Activated CD8-positive, alpha-beta T cell treated with anti-CD3 and anti-CD28 coated beads for 36 hours (primary cell): ENCODE measurements around the gene GALNT1. TPM values are rescaled to one million over a fixed set of nuclear protein-coding genes. Genes with fewer than 3 reads are reported as not detected.
A peak's percentile ranks its signal among the peaks of the same experiment; 100 is the strongest.

ENCODE experiments used
- ATAC-seq: fragments of 200-7000 bp; cut with Tn5 transposase; one replicate; pipeline ENCODE4 v1.10.0; 2021; ENCODE audit warnings: mild to moderate bottlenecking, moderate library complexity
- CTCF ChIA-PET: fragments of 350-600 bp; sonication (Branson Sonifier 250); formaldehyde crosslinking; loops from one replicate; lab custom pipeline; 2021; ENCODE audit warnings: antibody characterized with exemption; lab: Charles Lee
- POLR2A ChIA-PET: fragments of 350-600 bp; sonication (Branson Sonifier 250); formaldehyde crosslinking; loops from one replicate; lab custom pipeline; 2021; ENCODE audit warnings: antibody characterized with exemption; lab: Charles Lee
- DNase-seq: peaks from one replicate; pipeline ENCODE4 v3.0.0-alpha.2; 2020
- H3K27ac Mint-ChIP-seq: one replicate; pipeline ENCODE4 v1.8.0; 2021; ENCODE audit warnings: mild to moderate bottlenecking, mixed read lengths
- H3K27me3 Mint-ChIP-seq: one replicate; pipeline ENCODE4 v1.8.0; 2021; ENCODE audit warnings: mixed read lengths
- H3K36me3 Mint-ChIP-seq: one replicate; pipeline ENCODE4 v1.8.0; 2021; ENCODE audit warnings: low read depth, mixed read lengths
- H3K4me1 Mint-ChIP-seq: one replicate; pipeline ENCODE4 v1.8.0; 2021; ENCODE audit warnings: low read depth, mixed read lengths
- H3K4me3 Mint-ChIP-seq: one replicate; pipeline ENCODE4 v1.8.0; 2021; ENCODE audit warnings: mild to moderate bottlenecking, moderate library complexity, mixed read lengths
- H3K9me3 Mint-ChIP-seq: one replicate; pipeline ENCODE4 v1.8.0; 2021; ENCODE audit warnings: mixed read lengths
- intact Hi-C: fragments of 100-400 bp; cut with micrococcal nuclease; formaldehyde crosslinking; loops from one replicate; pipeline ENCODE4 v1.10.0; 2022
- total RNA-seq, 2 experiments: library from RNA; stranded (reverse); gene quantifications; one replicate each; pipeline ENCODE4 v1.2.3, GENCODE V29; 2021
- TF ChIP-seq, protein P1 (sequence below): fragments of 200-600 bp; IDR thresholded peaks from one replicate; pipeline ENCODE4 v1.8.0; 2022; ENCODE audit warnings: antibody characterized with exemption, mild to moderate bottlenecking

Gene GALNT1
- total RNA-seq, 2 experiments from 2014 or later = 38.2 to 38.8 TPM

- TF ChIP-seq, protein P1, sequence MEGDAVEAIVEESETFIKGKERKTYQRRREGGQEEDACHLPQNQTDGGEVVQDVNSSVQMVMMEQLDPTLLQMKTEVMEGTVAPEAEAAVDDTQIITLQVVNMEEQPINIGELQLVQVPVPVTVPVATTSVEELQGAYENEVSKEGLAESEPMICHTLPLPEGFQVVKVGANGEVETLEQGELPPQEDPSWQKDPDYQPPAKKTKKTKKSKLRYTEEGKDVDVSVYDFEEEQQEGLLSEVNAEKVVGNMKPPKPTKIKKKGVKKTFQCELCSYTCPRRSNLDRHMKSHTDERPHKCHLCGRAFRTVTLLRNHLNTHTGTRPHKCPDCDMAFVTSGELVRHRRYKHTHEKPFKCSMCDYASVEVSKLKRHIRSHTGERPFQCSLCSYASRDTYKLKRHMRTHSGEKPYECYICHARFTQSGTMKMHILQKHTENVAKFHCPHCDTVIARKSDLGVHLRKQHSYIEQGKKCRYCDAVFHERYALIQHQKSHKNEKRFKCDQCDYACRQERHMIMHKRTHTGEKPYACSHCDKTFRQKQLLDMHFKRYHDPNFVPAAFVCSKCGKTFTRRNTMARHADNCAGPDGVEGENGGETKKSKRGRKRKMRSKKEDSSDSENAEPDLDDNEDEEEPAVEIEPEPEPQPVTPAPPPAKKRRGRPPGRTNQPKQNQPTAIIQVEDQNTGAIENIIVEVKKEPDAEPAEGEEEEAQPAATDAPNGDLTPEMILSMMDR = no peak
- Mint-ChIP-seq H3K4me1 (peaks cover 33% of the 10 kb centered on the region), H3K27me3 (no peaks in the 10 kb centered on the region), H3K4me3 (no peak overlapping the region), H3K36me3 (no peaks in the 10 kb centered on the region), H3K27ac (no peak overlapping the region), H3K9me3 (no peaks in the 10 kb centered on the region)
- no peak for ATAC-seq
- ChIA-PET POLR2A (no interaction called here), CTCF (no interaction called here)
- intact Hi-C loops = no loop called here
- no peak for DNase-seq
Observed at GRCh38 chr18:35610724-35611123, 29.2 kb downstream of the GALNT1 start.

DNA sequence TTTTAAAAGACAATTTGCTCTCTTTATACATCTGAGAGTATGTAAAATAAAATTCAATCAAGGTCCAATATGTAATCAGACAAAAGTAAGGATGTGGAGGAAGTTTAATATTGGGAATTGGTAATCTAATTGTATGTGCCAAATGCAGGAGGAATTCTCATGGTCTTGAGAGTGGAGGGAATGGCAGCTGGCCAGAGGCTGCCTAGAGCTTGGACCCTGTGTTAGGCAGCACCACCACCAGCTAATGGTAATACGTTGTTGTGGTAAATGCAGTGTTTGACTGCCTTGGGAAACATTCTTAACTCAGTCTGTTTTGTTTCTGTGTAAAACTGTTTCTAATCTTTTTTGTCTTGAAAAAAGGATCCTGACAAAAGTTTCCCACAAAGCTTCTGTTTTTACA is 30.0 kb downstream of the GALNT1 start:
- intact Hi-C loops = no loop called here
- no peaks in the 10 kb centered on the region for H3K9me3 Mint-ChIP-seq
- H3K27me3 Mint-ChIP-seq = no peaks in the 10 kb centered on the region
- DNase-seq = no peak
- no peak overlapping the region for H3K27ac Mint-ChIP-seq
- peaks cover 27% of the 10 kb centered on the region for H3K4me1 Mint-ChIP-seq
- H3K4me3 Mint-ChIP-seq = no peak overlapping the region
- ChIA-PET CTCF (interaction anchor here (2.2 kb wide), 1 partner anchor 12 kb away, joined by 7 read pairs; no protein-coding TSS in a partner anchor), POLR2A (no interaction called here)
- TF ChIP-seq, protein P1 = no peak
- ATAC-seq = no peak
- no peaks in the 10 kb centered on the region for H3K36me3 Mint-ChIP-seq

GRCh38 chr18:35616074-35616473 is 34.5 kb downstream of the GALNT1 start:
- Mint-ChIP-seq H3K27ac (no peak overlapping the region), H3K27me3 (no peaks in the 10 kb centered on the region), H3K9me3 (no peaks in the 10 kb centered on the region), H3K36me3 (peaks cover 1% of the 10 kb centered on the region), H3K4me3 (no peak overlapping the region), H3K4me1 (peaks cover 27% of the 10 kb centered on the region)
- DNase-seq (no peak), ATAC-seq (no peak)
- ChIA-PET POLR2A (interaction anchor here (0.9 to 1.7 kb wide), 2 partner anchors 34 to 36 kb away, joined by 5 to 9 read pairs; partner anchors contain the start of gene GALNT1), CTCF (interaction anchor here (1.3 to 1.5 kb wide), 2 partner anchors 14 to 230 kb away, joined by 3 to 4 read pairs; no protein-coding TSS in a partner anchor)
- intact Hi-C loops = loop anchor here (2.0 kb wide), 1 partner anchor 39 kb away; no protein-coding TSS in a partner anchor
- TF ChIP-seq, protein P1 = no peak

DNA sequence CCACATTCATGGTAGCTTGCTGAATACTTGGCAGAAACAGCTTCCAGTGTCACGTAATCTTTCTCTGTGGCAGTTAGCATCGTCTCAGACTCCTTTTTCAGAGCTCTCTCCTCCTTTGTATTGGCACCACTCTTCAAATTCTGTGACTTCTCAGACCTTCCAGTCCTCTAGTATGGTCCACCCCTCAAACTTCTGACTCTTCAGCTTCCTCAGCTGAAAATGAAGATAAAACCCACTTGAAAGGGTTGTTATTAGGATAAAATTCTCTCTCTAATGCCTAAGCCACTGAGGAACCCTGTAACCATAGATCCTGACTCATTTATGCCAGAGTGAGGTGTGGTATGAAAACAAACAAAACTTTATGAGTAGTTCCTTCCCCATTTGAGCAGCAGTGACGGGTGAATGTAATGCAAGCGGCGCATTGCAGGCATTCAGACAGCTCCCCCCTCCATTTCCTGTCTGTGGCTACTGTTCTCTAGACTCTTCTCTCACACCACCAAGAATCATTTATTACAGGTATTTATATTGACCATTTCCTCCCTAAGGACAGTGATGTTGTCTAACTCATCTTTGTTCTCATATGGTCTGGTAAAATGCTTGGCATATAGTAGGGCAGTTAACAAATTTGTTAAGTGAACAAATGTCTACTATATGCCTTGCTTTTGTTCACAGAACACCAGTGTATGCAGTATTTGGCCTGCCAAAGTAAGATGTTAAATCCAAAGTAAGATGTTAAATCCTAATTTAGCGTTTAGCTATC is 35.3 kb downstream of the GALNT1 start:
- DNase-seq = peak; percentile 85
- H3K36me3 Mint-ChIP-seq = peaks cover 1% of the 10 kb centered on the region
- TF ChIP-seq, protein P1 = no peak
- POLR2A ChIA-PET = interaction anchor here (0.9 to 1.7 kb wide), 2 partner anchors 35 to 37 kb away, joined by 5 to 9 read pairs; partner anchors contain the start of gene GALNT1
- CTCF ChIA-PET = interaction anchor here (1.3 to 1.5 kb wide), 2 partner anchors 15 to 231 kb away, joined by 3 to 4 read pairs; no protein-coding TSS in a partner anchor
- peaks cover 27% of the 10 kb centered on the region for H3K4me1 Mint-ChIP-seq
- H3K9me3 Mint-ChIP-seq = no peaks in the 10 kb centered on the region
- H3K27me3 Mint-ChIP-seq = no peaks in the 10 kb centered on the region
- intact Hi-C loops = loop anchor here (2.0 kb wide), 1 partner anchor 40 kb away; no protein-coding TSS in a partner anchor
- H3K27ac Mint-ChIP-seq = no peak overlapping the region
- H3K4me3 Mint-ChIP-seq = no peak overlapping the region
- peak; percentile 95 for ATAC-seq

DNA sequence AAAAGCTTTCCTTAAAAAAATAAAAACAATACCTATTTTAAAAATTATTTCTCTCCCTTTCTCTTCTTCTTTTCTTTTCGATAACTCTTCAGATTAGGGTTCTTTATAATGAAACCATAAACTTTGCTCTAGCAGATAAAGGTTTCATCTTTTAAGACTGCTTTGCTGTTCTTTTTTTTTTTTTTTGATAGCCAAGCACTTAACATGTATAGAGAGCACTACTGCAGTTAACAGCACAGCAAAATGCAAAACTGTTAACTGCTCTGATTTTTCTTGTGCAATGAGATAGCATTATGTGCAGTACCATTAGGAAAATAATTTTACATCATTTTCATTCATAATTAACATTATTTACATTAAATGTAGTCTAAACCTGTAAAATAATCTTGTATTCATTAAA is 36.3 kb downstream of the GALNT1 start:
- ChIA-PET CTCF (no interaction called here), POLR2A (no interaction called here)
- DNase-seq = no peak
- no peak for ATAC-seq
- Mint-ChIP-seq H3K27me3 (no peaks in the 10 kb centered on the region), H3K4me3 (no peak overlapping the region), H3K36me3 (peaks cover 1% of the 10 kb centered on the region), H3K27ac (no peak overlapping the region), H3K4me1 (peaks cover 33% of the 10 kb centered on the region), H3K9me3 (no peaks in the 10 kb centered on the region)
- TF ChIP-seq, protein P1 = no peak
- intact Hi-C loops = loop anchor here (2.0 kb wide), 1 partner anchor 41 kb away; no protein-coding TSS in a partner anchor
